Karpas-422 (cell line): Measurements from ENCODE around the gene DACH2. TPM values are rescaled to one million over a fixed set of nuclear protein-coding genes. Genes with fewer than 3 reads are reported as not detected.
A peak's percentile ranks its signal among the peaks of the same experiment; 100 is the strongest.

Source experiments
- DNase-seq: peaks from one replicate; pipeline ENCODE4 v3.0.0-alpha.2; 2015
- H2AFZ ChIP-seq: fragments of 200-600 bp; sonication (generic); 2 replicates; pipeline ENCODE4 v1.6.1; 2014; ENCODE audit warnings: antibody characterized with exemption, low read length, mixed read lengths
- H3K27ac ChIP-seq: fragments of 200-600 bp; sonication (generic); 2 replicates; pipeline ENCODE4 v1.5.1; 2014; ENCODE audit warnings: mild to moderate bottlenecking, low read length, moderate library complexity
- H3K27me3 ChIP-seq: fragments of 200-600 bp; sonication (generic); 2 replicates; pipeline ENCODE4 v1.6.1; 2014; ENCODE audit warnings: low read length, mixed read lengths
- H3K36me3 ChIP-seq: fragments of 200-600 bp; sonication (generic); 2 replicates; pipeline ENCODE4 v1.6.1; 2014; ENCODE audit warnings: low read length, mixed read lengths; ENCODE audit not compliant: insufficient read depth
- H3K4me1 ChIP-seq: fragments of 200-600 bp; sonication (generic); 2 replicates; pipeline ENCODE4 v1.6.1; 2014; ENCODE audit warnings: mild to moderate bottlenecking, low read length, mixed read lengths
- H3K4me2 ChIP-seq: fragments of 200-600 bp; sonication (generic); 2 replicates; pipeline ENCODE4 v1.6.1; 2014; ENCODE audit warnings: low read length, low read depth, mild to moderate bottlenecking; ENCODE audit not compliant: poor library complexity, severe bottlenecking
- H3K4me3 ChIP-seq: fragments of 200-600 bp; sonication (generic); 2 replicates; pipeline ENCODE4 v1.5.1; 2014; ENCODE audit warnings: mild to moderate bottlenecking, antibody characterized with exemption, low read length, mixed read lengths
- H3K79me2 ChIP-seq: fragments of 200-600 bp; sonication (generic); 2 replicates; pipeline ENCODE4 v1.6.1; 2014; ENCODE audit warnings: mild to moderate bottlenecking, low read length, mixed read lengths
- H3K9ac ChIP-seq: fragments of 200-600 bp; sonication (generic); 2 replicates; pipeline ENCODE4 v1.6.0; 2014; ENCODE audit warnings: low read length
- H3K9me2 ChIP-seq: fragments of 200-600 bp; sonication (generic), shearing (Covaris generic); replicated peaks from 2 replicates; pipeline ENCODE4 v1.6.0; 2014; ENCODE audit warnings: mild to moderate bottlenecking, low read length, moderate library complexity; ENCODE audit not compliant: insufficient read depth
- H3K9me3 ChIP-seq: fragments of 300-700, 200-600 bp; sonication (generic); 2 replicates; pipeline ENCODE4 v1.6.1; 2014; ENCODE audit warnings: low read length, mixed read lengths
- H4K20me1 ChIP-seq: fragments of 200-600 bp; sonication (generic); 2 replicates; pipeline ENCODE4 v1.6.1; 2014; ENCODE audit warnings: mild to moderate bottlenecking, antibody characterized with exemption, low read length, low read depth; ENCODE audit not compliant: insufficient read depth
- total RNA-seq: library from RNA; depleted of rRNA; stranded (reverse); fragments of >200 nt; shearing (Covaris generic); gene quantifications from 2 replicates; pipeline ENCODE4 v1.2.3, GENCODE V29; 2014; ENCODE audit warnings: low replicate concordance

The DACH2 gene
- total RNA-seq, 1 experiment from 2014 or later = not detected

DNA sequence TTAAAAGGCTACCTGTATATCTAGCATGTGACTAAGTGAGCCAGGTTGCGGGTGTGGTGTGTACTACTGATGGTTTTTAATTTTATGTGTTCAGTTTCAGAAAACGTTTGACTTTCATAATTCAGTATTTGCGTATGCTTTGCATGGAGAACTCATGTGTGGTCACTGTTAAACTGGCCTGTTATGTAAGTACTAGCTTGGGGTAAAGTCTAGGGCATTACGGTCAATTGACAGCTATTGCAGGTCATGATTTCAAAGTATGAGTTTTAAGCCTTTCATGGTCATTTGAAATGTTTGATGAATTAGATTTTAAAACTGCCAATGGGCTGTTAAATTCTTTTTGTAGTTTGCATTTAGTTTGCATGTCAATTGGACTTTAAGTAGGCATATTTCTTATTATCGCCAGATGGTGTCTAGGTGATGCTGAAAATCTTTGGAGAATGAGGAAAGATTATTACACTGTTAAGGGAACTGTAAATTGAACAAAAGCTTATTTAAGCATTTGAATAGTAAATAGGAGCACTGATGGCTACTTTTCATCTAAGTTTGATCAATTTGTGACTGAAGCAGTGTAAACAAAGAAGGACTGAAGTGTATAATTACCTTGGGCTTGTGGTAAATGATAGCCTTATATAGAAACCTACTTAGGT lies 563.4 kb downstream of the DACH2 start:
- Histone ChIP-seq H3K36me3 (no peaks in the 10 kb centered on the region), H3K9ac (no peak overlapping the region), H2AFZ (no peak overlapping the region)

DNA sequence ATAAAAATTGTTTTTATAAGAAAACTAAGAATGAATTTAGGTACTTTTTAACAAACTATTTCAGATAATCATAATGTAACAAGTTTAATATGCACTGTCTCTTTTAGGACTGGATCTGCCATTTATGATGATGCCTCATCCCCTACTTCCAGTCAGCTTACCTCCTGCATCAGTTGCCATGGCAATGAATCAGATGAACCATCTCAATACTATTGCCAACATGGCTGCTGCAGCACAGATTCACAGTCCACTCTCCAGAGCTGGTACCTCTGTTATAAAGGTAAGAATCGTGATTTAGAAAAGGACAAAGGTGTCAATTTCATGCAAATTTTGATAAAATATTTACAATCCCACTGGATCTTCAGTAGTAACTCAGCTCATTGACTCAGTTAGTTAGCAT lies 566.2 kb downstream of the DACH2 start:
- no peak overlapping the region for H3K9ac ChIP-seq
- H3K79me2 ChIP-seq = no peaks in the 10 kb centered on the region
- H3K9me2 ChIP-seq = no peaks in the 10 kb centered on the region
- no peak overlapping the region for H3K4me3 ChIP-seq
- H3K9me3 ChIP-seq = peaks cover 22% of the 10 kb centered on the region
- no peak overlapping the region for H3K4me2 ChIP-seq
- no peak for DNase-seq
- H2AFZ ChIP-seq = no peak overlapping the region
- H3K27ac ChIP-seq = no peak overlapping the region
- H3K27me3 ChIP-seq = no peaks in the 10 kb centered on the region
- H3K4me1 ChIP-seq = no peaks in the 10 kb centered on the region
- no peaks in the 10 kb centered on the region for H3K36me3 ChIP-seq
- no peaks in the 10 kb centered on the region for H4K20me1 ChIP-seq

More for the DNA sequence above, 563.4 kb downstream of the DACH2 start:
- no peaks in the 10 kb centered on the region for H3K27me3 ChIP-seq
- H3K4me3 ChIP-seq = no peak overlapping the region
- no peak overlapping the region for H3K27ac ChIP-seq
- no peaks in the 10 kb centered on the region for H3K9me2 ChIP-seq
- no peak for DNase-seq
- H3K4me2 ChIP-seq = no peak overlapping the region
- no peaks in the 10 kb centered on the region for H4K20me1 ChIP-seq
- no peaks in the 10 kb centered on the region for H3K79me2 ChIP-seq
- peaks cover 14% of the 10 kb centered on the region for H3K9me3 ChIP-seq
- no peaks in the 10 kb centered on the region for H3K4me1 ChIP-seq

DNA sequence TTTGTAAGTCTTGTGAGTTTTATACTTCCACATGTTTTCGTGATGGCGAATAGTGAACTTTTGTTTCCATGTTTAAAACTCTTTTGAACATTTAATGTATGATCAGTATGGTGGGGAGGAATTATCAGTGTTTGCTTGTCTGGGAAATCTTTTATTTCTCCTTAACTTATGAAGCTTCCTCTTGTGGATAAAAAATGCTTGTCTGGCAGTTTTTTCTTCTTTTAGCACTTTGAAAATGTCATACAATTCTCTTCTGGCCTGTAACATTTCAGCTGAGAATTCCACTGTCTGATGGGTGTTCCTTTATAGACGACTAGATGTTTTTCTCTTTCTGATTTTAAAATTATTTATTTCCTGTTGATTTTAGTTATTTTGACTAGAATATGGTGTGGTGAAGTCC lies 576.0 kb downstream of the DACH2 start:
- Histone ChIP-seq H3K4me1 (no peaks in the 10 kb centered on the region), H3K9me2 (no peaks in the 10 kb centered on the region), H3K27me3 (no peaks in the 10 kb centered on the region), H2AFZ (no peak overlapping the region), H3K4me3 (no peak overlapping the region), H3K9me3 (peaks cover 21% of the 10 kb centered on the region), H3K4me2 (no peak overlapping the region), H3K79me2 (no peaks in the 10 kb centered on the region), H3K9ac (no peak overlapping the region), H3K27ac (no peak overlapping the region), H4K20me1 (no peaks in the 10 kb centered on the region), H3K36me3 (no peaks in the 10 kb centered on the region)
- no peak for DNase-seq

DNA sequence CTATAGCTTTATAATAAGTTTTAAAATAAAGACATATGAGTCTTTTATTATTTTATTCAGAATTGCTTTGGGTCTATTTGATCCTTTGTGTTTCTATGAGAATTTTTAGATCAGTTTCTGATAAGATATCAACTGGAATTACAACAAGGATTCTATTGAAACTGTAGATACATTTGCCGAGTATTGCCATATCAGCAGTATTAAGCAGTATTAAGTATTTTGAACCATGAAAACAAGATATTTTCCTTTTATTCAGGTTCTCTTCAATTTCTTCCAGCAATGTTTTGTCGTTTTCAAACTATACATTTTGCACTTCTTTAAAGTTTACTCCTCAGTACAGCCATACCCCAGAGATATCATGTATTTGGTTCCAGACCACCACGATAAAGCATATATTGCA lies 598.8 kb downstream of the DACH2 start:
- H3K9me3 ChIP-seq = peaks cover 12% of the 10 kb centered on the region; the same call in 1 of the 2 replicates
- DNase-seq = no peak
- H3K79me2 ChIP-seq = no peaks in the 10 kb centered on the region
- H3K36me3 ChIP-seq = no peaks in the 10 kb centered on the region
- H3K4me3 ChIP-seq = no peak overlapping the region
- no peak overlapping the region for H3K27ac ChIP-seq
- no peaks in the 10 kb centered on the region for H3K4me1 ChIP-seq
- no peaks in the 10 kb centered on the region for H3K27me3 ChIP-seq
- no peaks in the 10 kb centered on the region for H3K9me2 ChIP-seq
- no peak overlapping the region for H2AFZ ChIP-seq
- no peak overlapping the region for H3K4me2 ChIP-seq
- H4K20me1 ChIP-seq = no peaks in the 10 kb centered on the region
- H3K9ac ChIP-seq = no peak overlapping the region

DNA sequence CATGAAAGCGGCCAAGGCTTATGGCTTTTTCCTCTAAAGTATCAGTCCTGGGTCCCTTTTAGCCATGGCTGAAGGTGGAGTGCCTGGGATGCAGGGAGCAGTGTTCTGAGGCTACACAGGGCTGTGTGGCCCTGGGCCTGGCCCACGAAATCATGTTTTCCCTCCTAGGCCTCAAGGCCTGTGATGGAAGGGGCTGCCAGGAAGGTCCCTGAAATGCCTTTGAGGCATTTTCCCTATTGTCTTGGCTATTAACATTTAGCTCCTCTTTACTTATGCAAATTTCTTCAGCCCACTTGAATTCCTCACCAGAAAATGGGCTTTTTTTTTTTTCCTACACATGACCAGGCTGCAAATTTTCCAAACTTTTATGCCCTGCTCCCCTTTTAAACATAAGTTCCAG lies 657.0 kb downstream of the DACH2 start:
- DNase-seq = no peak
- Histone ChIP-seq H3K9ac (no peak overlapping the region), H3K4me3 (no peak overlapping the region), H3K27me3 (no peaks in the 10 kb centered on the region), H3K9me2 (no peaks in the 10 kb centered on the region), H3K79me2 (no peaks in the 10 kb centered on the region), H3K4me2 (no peak overlapping the region), H2AFZ (no peak overlapping the region), H3K27ac (no peak overlapping the region), H3K4me1 (no peaks in the 10 kb centered on the region), H3K36me3 (no peaks in the 10 kb centered on the region), H3K9me3 (peaks cover 4% of the 10 kb centered on the region), H4K20me1 (no peaks in the 10 kb centered on the region)

DNA sequence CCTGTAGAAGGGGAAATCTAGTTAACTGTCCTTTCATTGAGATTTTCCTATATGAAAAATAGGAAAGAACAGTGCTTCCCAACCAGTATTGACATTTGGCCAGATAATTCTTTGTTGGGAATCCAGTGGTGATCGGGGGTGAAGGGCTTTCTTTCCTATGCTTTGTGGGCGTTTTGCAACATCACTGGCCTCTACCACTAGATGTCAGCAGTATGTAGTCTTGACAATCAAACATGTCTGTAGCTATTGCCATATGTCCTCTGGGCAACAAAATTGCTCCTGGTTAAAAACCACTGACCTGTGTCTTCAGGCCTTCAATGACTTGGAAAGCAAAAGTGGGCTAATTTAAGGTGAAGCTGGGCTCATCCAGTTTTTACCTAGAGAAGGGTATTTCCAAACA lies 658.5 kb downstream of the DACH2 start:
- DNase-seq = peak; percentile 65
- Histone ChIP-seq H3K36me3 (no peaks in the 10 kb centered on the region), H2AFZ (no peak overlapping the region), H3K4me1 (no peaks in the 10 kb centered on the region), H3K4me2 (no peak overlapping the region), H4K20me1 (no peaks in the 10 kb centered on the region), H3K9ac (no peak overlapping the region), H3K27ac (no peak overlapping the region), H3K27me3 (no peaks in the 10 kb centered on the region), H3K9me2 (no peaks in the 10 kb centered on the region), H3K79me2 (no peaks in the 10 kb centered on the region), H3K9me3 (peaks cover 4% of the 10 kb centered on the region; the same call in 1 of the 2 replicates), H3K4me3 (no peak overlapping the region)

DNA sequence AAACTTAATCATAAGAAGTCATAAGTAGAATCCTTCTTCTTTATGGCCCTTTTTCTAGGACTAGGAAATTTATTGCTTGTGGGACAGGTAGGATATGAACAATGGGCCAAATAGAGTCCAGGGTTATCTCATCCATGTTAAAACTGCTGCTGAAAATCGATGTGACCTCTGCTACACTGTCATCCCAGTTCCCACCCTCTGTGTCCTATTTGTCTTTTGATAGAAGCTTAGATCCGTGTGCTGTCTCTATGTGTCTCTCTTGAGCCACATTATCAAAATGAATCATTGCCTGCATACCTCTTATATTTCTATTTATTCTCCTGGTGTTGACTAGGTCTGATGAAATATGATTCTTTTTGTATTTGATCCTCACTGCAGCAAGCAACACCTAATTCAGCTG lies 661.4 kb downstream of the DACH2 start:
- no peak for DNase-seq
- Histone ChIP-seq H3K4me1 (no peaks in the 10 kb centered on the region), H2AFZ (no peak overlapping the region), H3K9ac (no peak overlapping the region), H3K27ac (no peak overlapping the region), H4K20me1 (no peaks in the 10 kb centered on the region), H3K9me3 (peaks cover under 1% of the 10 kb centered on the region; the same call in 1 of the 2 replicates), H3K79me2 (no peaks in the 10 kb centered on the region), H3K27me3 (no peaks in the 10 kb centered on the region), H3K9me2 (no peaks in the 10 kb centered on the region), H3K4me3 (no peak overlapping the region), H3K4me2 (no peak overlapping the region), H3K36me3 (no peaks in the 10 kb centered on the region)

DNA sequence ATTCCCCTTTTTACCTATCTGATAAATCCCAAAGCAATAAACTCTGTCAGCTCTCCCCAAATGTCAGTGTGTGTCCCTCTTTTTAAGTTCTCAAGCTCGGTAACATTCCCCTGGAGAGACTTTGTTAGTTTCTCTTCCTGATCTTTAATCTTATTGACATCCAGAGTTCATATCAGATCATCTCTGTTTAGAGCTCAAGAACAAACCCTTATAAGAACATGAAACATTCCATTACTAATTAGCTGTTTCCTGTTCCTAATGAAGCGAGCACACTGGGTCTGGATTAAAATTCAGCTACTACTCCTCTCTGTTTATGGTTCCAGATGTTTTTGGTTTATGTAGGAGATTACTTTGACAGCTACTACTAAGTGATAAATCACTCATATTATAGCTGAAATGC lies 681.5 kb downstream of the DACH2 start:
- Histone ChIP-seq H3K9me2 (no peaks in the 10 kb centered on the region), H3K4me1 (no peaks in the 10 kb centered on the region), H3K9ac (no peak overlapping the region), H3K4me2 (no peak overlapping the region), H3K4me3 (no peak overlapping the region), H3K9me3 (peaks cover 3% of the 10 kb centered on the region), H3K79me2 (no peaks in the 10 kb centered on the region), H3K36me3 (no peaks in the 10 kb centered on the region), H3K27ac (no peak overlapping the region), H3K27me3 (no peaks in the 10 kb centered on the region), H2AFZ (no peak overlapping the region), H4K20me1 (no peaks in the 10 kb centered on the region)
- DNase-seq = no peak
